ENCODE results near the gene TLE4.
"Not testable (repeated sequence)": the region's sequence is repeated elsewhere in the genome, so short reads cannot be mapped to it uniquely, and the experiment has no call there.

TLE4 gene

DNA sequence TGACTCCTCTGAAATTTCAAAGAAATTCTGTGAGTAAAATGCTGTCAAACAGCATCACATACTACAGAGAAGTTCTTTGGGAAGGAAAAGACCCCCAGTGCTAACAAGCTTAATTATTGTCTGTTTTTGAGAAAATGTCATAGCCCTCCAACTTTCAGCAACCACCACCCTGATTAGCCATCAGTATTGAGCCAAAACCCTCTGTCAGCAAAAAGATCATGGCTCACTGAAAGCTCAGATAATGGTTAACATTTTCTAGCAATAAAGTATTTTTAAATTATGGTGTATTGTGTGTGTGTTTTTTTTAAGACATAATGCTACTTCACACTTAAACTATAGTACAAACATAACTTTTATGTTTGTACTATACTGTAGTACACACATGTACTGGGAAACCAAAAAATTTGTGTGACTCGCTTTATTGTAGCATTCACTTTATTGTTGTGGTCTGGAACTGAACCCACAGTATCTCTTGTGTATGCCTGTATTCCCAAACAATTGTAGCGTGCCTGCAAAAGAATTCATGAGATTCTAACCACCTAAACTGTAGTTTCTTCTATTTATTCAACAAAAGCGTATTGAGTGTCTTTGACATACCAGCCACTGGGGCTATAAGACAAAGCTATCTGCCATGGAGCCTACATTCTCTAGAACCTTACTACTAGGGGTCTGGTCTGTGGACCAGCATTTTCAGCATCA lies 31.6 kb downstream of the TLE4 start:
- no peak for DNase-seq (ENCODE audit: low spot score)

DNA sequence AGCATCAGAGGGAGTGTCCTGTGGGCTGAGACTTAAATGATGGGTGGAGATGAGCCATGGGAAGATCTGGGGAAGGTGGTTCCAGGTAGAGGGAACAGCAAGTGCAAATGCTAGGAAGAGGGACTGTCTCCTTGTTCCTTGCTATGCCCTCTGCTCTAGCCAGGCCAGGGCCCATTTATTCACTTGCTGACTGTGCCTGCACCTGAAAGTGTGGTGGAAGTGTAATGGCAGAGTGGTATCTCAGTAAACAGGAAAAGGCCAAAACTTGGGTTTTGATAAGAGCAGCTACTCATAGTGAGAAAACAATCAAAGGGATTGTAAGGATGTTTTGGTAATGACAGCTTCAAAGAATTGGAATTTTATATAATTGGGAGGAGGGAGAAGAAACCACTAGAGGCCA lies 32.4 kb downstream of the TLE4 start:
- DNase-seq (ENCODE audit: low spot score) = no peak

DNA sequence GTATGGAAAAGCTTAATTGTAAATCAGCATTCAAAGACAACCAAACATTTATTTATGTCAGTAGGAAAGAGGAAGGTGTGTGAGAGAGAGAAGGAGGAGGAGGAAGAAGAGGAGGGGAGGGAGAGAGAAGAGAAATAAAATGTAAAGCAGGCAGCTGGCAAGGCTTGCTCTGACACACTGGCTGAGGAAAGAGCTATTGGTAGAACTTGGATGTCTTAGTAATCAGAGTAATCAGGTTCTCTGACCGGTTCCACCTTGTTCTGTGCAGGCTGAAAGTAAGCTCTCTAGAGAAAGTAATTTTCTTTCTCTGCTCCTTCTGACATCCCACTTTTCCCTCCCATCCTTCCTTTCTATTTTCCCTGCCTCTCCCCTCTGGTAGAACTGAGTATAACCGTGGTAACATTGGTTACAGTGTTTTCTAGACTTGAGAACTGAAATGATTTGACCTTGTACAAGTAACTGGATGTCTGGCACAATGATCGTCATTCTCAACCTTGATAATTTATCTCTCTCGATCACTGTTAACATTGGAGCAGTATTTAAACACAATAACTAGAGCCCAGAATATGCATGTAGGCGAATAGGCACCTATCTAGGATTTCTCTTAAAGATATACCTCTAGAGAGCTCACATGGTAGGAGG lies 33.3 kb downstream of the TLE4 start:
- DNase-seq (ENCODE audit: low spot score) = no peak

DNA sequence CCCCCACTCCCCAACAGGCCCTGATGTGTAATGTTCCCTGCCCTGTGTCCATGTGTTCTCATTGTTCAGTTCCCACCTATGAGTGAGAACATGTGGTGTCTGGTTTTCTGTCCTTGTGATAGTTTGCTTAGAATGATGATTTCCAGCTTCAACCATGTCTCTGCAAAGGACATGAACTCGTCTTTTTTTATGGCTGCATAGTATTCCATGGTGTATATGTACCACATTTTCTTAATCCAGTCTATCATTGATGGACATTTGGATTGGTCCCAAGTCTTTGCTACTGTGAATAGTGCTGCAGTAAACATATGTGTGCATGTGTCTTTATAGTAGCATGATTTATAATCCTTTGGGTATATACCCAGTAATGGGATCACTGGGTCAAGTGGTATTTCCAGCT lies 34.8 kb downstream of the TLE4 start:
- not testable (repeated sequence) for DNase-seq (ENCODE audit: low spot score)

DNA sequence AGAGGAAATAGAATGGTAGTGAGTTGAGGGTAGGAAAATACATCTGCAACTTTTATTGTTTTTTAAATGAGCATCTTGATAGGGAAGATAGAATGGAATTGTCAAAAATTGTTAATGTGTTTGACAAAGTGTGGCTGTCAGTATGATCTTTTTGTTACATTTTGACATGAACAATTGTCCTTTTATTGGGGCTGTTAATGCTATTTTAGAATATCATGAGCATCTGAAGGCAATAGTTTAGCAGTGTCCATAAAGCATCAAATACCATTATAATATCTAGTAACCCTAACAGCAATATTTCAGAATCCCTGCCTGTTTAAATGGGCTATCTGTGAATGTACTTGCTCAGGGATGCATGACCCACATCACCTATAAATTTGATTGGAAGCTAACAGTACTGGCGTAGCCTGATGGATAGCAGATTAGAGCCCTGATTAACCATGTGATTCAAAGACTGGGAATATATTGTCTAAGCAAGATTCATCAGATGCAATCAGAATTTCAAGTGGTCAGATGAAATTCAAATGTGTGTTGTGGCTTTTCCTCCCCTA lies 37.8 kb downstream of the TLE4 start:
- no peak for DNase-seq (ENCODE audit: low spot score)

DNA sequence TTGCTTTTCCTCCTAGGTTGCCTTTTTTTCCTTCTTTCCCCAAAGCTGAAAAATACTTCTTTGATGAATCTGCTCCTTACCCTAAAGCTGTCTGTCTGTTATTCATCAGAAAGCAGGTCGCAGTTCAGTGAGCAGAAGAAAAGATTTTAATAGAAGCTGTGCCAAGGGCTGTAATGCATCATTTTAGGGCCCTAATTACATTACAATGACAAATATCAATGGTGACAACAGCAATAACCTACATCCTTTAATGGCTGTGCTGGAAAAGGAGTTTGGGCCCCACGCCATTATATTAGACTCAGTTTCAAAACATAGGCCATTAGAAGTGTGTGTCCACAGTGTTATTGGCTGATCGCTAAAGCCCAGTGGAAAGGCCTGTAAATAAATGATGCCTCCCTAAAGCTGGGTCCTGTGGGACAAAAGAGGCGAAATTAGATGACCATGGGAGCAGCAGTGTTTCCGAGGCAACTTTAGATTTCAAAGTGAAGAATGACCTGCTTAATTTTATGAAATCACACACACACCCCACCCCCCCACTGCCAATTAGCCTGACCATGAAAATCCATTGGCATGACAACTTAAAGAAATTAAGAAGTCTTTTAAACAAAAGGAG lies 38.4 kb downstream of the TLE4 start:
- no peak for DNase-seq (ENCODE audit: low spot score)

DNA sequence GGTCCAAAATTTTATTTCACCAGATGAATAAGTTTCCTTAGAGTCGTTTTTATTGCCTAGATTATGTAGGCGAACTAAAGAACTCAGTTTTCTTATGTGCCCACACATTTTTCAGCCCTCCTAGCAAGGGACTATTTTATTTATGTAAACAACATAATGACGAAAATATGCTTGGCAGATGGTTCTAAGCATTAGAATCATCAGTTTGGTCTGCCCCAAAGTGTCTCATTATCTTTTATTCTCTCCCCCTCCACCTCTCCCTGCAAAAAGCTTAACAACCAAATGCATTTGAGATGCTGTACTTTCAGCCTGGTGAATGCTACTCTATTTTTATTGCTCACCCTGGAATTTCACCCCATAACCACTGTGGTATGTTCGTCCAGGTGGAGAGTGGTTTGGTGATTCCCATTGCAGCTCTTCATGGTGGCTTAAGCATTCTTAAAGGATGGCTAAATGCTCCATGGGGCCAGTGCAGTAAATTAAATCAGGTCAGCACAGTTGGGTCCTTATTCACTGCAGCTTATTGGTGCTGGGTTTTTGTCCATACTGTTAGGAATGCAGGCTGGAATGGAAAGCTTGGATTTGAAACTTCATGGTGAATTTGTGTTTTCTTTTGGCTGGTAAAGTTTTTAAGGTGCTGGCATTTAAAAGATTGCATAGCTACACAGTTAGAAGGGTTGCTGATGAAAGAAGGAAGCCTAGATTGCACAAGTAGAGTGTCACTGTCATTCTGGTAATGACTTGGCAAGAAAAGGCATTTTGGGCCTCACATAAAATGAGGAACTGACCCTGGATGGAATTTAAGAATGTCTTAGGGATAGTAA lies 39.2 kb downstream of the TLE4 start:
- peak; percentile 39 for DNase-seq (ENCODE audit: low spot score)

DNA sequence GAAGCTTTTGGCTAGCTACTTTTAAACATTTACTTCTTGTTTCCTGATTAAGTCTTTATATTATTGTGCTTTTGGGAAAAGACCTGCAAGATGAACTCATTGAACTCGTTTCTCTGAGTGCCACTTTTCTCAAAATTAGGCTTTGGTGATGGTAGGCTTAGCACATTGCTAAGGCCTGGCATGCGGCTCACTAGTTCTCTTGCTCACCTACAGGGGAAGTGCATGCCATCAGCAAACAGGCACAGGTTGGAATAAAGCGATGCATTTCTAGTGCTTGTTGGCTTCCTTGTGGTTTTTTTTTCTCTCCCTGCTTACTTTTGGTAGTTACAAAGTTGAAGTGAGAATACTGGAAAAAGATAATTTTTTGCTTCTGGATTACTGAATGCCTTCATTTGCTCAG lies 41.4 kb downstream of the TLE4 start:
- no peak for DNase-seq (ENCODE audit: low spot score)

DNA sequence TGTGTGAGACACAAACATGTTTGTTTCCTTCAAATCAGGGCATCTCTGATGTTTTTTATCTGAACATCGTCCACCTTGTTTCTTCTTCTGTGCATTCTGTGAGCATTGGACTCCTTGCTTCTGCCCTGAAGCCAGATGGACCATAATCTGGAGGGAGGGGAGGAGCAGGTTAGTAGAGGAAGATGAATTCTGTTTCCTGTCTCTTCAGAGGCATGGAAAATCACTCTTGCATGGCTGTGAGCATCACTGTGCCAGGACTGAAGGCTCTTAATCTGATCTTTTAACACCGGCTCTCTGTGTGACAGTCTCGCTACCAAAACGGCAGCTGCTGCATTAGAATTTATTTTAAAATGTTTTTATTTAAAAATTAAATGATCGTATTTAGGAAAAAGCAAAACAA lies 43.3 kb downstream of the TLE4 start:
- no peak for DNase-seq (ENCODE audit: low spot score)

DNA sequence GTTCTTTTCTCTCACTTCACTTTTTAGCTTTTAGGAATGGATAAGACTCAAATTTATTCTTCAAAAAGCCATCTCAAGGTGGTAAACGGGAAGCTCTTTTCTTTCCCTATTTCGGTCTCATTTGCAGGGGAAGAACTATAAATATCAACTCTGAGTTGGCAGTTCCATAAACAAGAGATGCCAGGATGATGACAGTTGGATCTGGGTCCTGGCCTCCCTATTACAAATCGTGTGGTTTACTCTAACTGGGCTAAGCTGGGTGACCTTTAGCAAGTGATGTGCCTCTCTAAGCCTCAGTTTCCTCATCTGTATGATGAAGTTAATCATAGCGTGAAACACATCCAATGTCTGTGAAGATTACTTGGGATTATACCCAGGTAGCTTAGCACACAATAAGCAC lies 44.2 kb downstream of the TLE4 start:
- DNase-seq (ENCODE audit: low spot score) = no peak

DNA sequence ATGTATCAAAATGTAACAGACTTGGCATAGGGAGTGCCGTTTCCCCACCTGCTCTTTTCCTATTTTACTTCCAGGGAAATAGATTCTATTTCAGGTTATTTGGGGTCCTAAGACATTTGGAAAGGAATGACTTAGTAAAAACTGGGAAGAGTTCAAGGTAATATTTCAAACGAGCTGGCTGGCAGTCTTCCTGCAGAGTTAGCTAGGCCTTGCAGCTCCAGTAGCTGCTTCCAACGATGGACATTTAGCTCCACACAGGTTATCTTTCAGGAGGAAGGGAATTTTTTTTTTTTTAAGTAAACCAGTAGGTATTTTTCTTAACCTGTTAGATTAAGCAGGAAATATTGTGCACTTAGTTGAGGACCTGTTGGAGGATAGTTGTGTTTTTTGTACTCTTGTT lies 45.2 kb downstream of the TLE4 start:
- DNase-seq (ENCODE audit: low spot score) = no peak

DNA sequence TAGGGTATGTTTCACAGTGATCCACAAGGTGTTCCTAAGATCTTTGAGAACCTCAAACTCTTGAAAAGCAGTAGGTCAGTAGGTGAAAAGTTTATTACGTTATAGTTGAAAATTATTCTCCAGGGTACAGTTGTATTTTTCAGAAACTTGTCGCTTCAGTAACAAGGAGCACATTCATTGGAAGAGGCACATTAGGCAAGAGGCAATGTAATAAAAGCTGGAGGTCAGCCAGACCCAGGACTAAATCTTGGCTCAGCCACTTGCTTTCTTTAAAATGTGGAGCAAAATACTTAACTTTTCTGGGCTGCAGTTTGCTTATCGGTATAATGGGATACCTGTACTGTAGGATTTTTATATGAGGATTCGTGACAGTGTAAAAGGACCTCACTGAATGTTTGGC lies 45.6 kb downstream of the TLE4 start:
- DNase-seq (ENCODE audit: low spot score) = no peak

DNA sequence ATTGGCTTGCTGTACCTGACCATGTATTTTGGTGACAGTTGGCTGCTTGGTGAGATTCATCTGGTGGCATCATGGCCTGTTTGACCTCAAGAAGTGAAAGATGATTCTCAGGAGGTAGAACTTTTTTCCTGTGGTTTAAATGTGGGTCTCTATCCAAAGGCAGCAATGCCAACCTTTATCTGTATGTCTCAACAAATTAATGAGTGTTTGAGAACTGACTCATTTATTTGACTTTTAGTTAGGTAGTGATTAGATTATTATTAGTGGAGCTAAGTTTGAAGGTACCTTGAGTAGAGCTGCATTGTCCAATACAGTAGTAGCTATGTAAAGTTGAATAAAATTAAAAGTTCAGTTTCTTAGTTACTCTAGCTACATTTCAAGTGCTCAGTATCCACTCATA lies 48.2 kb downstream of the TLE4 start:
- no peak for DNase-seq (ENCODE audit: low spot score)

DNA sequence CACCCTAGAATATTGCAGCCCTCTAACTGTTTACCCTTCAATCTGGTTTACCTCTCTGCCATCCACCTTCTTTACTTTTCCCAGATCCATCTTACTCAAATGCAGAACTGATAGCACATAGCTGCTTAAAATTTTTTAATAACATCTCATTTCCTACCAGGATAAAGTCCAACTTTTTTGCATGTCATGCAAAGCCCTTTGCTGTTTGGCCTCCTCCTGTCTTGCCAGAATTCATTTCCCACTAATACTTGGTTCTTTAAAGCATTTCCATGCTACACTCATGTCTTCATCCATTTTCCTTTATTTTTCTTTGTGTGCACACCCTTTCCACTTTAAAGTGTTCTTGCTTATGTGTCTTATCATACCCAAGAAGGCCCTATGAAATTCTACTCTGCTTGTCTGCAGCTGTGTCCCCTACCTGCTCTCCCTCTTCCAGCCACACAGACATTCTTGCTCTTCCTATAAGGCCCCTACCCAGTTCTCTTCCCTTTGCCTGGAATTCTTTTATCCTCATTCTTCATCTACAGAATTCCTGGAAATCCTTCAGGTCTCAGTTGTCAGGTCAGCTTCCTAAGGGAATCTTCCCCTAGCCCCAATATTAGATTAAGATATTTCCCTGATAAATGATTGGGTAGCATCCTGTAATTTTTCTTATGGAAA lies 50.3 kb downstream of the TLE4 start:
- DNase-seq (ENCODE audit: low spot score) = no peak

DNA sequence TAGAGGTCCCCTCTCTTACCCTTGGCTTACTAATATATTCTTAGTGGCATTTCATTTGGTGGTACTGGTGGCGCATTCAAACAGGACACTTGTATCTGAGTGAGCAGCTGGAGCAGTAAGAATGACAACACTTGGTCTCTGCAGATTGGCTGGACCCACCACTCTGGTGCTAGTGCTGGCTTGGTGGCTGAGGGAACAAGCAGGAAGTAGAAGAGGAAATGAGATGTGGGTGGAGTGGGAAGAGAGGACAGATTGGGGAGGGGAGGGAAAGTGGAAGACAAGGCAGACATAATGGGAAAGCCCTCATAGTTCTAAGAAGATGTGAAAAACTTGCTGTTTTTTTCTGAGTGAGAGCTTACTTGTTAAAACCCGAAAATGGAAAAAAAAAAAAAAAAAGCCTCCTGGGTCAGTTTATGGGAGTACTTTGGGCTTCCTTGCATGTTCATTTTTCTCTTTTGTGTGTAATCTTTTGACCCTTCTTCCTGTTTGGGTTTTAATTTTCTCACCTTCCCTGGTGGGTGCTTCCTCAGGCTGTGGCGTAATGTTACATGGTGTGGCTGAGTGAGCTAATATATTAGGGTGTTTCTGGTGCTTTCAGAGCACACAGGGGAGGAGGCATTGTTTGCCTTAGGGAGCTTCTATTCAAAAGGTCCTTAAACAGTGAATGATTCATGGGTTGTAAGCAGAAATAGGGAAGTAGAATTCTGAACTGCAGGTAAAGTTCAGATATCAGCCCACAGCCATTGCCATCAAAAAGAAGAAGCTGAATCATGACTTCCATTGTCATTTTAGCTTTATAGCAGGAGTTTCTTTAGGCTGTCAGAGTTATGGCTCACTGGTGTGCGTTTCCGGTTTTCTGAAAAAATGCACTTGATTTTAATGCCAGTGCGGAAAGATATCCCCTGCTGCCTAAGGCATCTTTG lies 52.3 kb downstream of the TLE4 start:
- DNase-seq (ENCODE audit: low spot score) = peak; percentile 42

DNA sequence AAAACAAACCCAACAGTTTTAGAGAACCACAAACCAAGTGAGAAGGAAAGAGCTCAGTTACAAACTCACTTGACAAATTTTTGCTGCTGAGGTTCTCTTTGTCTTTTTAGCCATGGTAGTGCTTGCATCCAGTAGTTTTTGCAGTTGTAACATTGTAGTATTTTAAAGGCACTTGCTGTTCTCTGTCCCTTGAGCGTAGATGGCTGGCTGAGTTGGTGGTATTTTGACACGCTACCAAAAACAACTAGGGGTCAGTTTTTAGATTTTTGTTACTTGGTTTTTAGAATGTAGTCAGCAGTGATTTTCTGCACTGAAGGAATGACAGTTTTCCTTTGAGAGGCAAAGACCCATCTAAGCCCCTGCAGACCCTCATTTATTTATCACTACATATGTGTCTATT lies 58.0 kb downstream of the TLE4 start:
- no peak for DNase-seq (ENCODE audit: low spot score)

DNA sequence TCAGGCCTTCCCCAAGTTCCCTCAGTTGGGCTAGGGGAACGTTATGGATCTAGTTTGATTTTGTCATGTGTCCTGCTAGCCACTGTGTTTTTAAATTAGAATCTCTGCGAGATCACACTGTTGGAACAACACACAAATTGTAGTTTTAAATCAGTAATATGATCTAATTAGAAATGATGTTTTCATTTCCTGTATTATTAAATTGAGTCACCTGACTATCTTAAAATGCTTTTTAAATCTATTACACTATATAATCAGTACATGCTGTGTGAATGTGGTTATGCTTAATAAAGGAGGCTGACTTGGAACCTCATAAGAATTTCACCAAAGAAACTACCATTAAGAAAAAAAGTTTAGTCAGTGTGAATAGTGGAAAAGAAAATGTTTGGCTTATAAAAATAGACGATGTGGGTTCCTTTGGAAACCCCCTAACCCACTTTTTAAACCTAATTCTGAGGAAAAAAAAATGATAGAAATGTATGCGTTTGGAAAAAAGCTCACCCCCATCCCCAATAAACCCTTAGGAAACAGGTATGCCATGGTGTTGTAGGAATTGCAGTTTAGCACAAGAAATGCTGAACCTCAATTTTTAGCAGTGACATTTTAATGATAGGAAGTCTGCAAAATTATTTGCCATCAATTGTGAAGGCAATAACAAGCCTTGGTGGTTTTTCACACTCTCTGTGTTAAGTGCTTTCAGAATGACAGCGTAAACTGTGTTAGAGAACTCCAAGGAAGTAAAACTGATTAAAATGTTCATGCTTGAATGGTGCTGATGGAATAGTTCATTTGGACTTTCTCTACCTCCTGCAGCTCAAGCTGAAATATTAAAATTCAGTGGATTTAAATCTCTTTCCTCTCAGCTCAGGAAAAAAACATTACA lies 59.0 kb downstream of the TLE4 start:
- no peak for DNase-seq (ENCODE audit: low spot score)

DNA sequence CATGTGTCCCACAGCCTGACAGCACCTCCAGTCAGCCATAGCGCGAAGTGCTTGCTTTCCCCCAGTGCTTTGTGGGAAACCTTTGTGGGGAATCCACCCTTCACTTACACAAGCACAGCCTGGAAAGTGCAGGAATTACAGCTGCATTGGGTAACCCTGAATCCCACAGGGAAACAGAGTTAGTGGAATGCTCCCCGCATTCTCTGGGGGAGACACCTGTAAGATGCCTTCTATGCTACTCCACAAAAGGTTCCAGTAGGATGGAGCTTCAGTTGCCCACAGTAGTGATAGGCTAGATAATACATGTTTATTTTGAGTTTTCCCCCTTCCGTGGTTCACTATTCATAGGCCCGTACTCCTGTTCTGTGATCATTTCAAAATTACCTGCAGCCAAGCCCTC lies 60.3 kb downstream of the TLE4 start:
- DNase-seq (ENCODE audit: low spot score) = no peak

DNA sequence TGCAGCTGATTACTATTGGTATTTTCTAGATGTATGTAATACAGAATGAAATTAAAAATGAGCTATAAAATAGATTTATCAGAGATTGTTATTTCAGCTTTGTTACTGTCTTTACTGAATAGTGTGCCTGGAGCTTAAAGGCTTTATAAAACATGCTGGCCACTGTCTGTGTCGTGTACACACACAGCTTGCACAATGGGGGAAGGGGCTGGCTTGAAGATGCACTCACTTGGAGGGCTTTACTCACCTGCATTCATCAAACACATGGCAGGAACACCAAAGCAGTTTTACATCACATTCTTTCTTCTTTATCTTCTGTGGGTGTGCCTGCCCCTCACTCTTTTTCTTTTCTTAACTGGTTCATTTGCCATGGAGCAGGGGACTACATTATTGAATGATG lies 60.9 kb downstream of the TLE4 start:
- DNase-seq (ENCODE audit: low spot score) = no peak

DNA sequence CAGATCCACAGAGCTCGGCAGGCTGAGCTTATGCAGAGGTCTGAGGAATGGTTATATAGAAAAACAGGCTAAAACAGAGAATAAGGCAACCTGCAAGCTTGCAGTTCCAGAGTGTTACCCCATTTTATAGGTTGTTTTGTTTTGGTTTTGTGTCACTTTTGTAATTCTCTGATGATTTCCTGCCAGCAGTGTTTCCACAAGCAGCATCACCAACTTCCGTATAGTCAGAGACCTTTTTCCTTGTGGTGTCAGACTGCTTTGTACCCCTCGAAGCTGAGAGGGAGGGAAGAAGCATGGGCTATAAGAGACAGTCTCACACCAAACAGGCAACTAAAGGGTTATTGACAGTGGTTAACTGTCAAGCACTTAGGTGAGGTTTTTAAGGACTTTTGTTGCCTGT lies 61.8 kb downstream of the TLE4 start:
- no peak for DNase-seq (ENCODE audit: low spot score)
